SH-SY5Y (cell line): ENCODE results near the gene PLCH1.

Experiments
- GATA2 ChIP-seq: IDR thresholded peaks from 2 replicates; pipeline ENCODE4 v1.6.1; 2011; ENCODE audit warnings: mild to moderate bottlenecking, low read depth, low read length
- GATA3 ChIP-seq: IDR thresholded peaks from 2 replicates; pipeline ENCODE4 v1.6.1; 2011; ENCODE audit warnings: low read depth, mild to moderate bottlenecking, low read length, moderate library complexity

PLCH1 gene

GRCh38 chr3:155549087-155549486, 195.8 kb downstream of the PLCH1 start:
- TF ChIP-seq GATA2, result no peak
- no peak for TF ChIP-seq GATA3

GRCh38 chr3:155548195-155548594, 196.7 kb downstream of the PLCH1 start:
- TF ChIP-seq GATA2 (no peak), GATA3 (no peak)

GRCh38 chr3:155535098-155535497, 209.8 kb downstream of the PLCH1 start:
- no peak for TF ChIP-seq GATA3
- no peak for TF ChIP-seq GATA2

GRCh38 chr3:155528579-155528978, 216.3 kb downstream of the PLCH1 start:
- TF ChIP-seq GATA2 (no peak), GATA3 (no peak)

- no peak for TF ChIP-seq GATA3
Observed at GRCh38 chr3:155525324-155525833, 219.5 kb downstream of the PLCH1 start.

- TF ChIP-seq GATA2 (no peak), GATA3 (no peak)
Observed at GRCh38 chr3:155520463-155520862, 224.4 kb downstream of the PLCH1 start.

GRCh38 chr3:155519078-155519477, 225.8 kb downstream of the PLCH1 start:
- TF ChIP-seq GATA3, result no peak

- TF ChIP-seq GATA3, result no peak
- TF ChIP-seq GATA2, result no peak
Observed at GRCh38 chr3:155517903-155518302, 227.0 kb downstream of the PLCH1 start.

GRCh38 chr3:155516439-155516838, 228.4 kb downstream of the PLCH1 start:
- TF ChIP-seq GATA3 (no peak), GATA2 (no peak)

GRCh38 chr3:155512867-155513261, 232.0 kb downstream of the PLCH1 start:
- TF ChIP-seq GATA2 (no peak), GATA3 (no peak)

- TF ChIP-seq GATA2, result no peak
- no peak for TF ChIP-seq GATA3
Observed at GRCh38 chr3:155512175-155512866, 232.6 kb downstream of the PLCH1 start.

GRCh38 chr3:155504682-155505081, 240.2 kb downstream of the PLCH1 start:
- TF ChIP-seq GATA2 (no peak), GATA3 (no peak)

GRCh38 chr3:155502630-155503029, 242.2 kb downstream of the PLCH1 start:
- TF ChIP-seq GATA2 (no peak), GATA3 (no peak)

GRCh38 chr3:155500194-155500818, 244.6 kb downstream of the PLCH1 start:
- no peak for TF ChIP-seq GATA3
- no peak for TF ChIP-seq GATA2

GRCh38 chr3:155497930-155498647, 246.8 kb downstream of the PLCH1 start:
- TF ChIP-seq GATA3, result no peak
- TF ChIP-seq GATA2, result no peak
